ENCODE results near the gene GTF3C1.
"Not testable (repeated sequence)": the region's sequence is repeated elsewhere in the genome, so short reads cannot be mapped to it uniquely, and the experiment has no call there.

The GTF3C1 gene

GRCh38 chr16:27463741-27464591, 85.7 kb downstream of the GTF3C1 start:
- peak; percentile 71 for DNase-seq (ENCODE audit: low spot score)

GRCh38 chr16:27462846-27463682, 86.6 kb downstream of the GTF3C1 start:
- DNase-seq (ENCODE audit: low spot score) = no peak

GRCh38 chr16:27462200-27462845, 87.4 kb downstream of the GTF3C1 start:
- no peak for DNase-seq (ENCODE audit: low spot score)

GRCh38 chr16:27461483-27462171, 88.1 kb downstream of the GTF3C1 start:
- no peak for DNase-seq (ENCODE audit: low spot score)

DNA sequence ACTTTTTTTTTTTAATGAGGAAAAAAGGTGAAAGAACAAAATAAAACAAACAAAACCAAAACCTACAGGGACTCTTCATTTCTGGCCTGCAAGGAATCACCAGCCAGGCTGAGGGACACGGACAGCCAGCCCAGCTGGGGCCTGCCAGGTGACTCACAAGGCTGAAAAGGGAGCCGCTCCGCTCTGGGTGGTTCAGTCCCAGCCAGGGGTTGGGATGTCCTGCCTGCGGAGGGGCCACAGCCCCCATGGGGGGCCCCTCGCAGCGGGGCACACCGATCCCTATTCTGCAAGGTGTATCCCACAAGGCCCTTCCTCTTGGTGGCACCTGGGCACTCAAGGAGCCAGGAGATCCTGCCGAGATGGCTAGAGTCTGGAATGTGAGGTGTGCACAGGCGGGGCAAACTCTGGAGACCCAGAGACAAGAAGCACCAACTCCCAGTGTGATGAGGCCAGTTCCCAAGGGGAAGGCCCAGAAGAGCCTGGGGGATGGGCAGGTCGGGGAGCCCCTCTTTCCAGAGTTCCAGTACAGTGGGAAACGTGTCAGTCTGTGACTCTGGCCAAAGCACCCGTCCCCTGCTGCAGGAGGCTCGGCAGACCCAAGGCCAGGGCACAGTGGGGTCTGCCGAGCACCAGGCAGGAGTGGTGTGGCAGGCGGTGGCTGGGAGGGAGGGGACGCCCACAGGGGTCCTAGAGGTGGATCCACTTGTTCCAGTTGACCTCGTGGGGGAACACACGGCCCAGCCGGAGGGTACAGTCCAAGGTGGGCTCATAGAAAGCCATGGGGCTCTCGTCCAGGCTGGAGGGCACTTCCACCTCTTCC, 88.8 kb downstream of the GTF3C1 start:
- DNase-seq (ENCODE audit: low spot score) = no peak

DNA sequence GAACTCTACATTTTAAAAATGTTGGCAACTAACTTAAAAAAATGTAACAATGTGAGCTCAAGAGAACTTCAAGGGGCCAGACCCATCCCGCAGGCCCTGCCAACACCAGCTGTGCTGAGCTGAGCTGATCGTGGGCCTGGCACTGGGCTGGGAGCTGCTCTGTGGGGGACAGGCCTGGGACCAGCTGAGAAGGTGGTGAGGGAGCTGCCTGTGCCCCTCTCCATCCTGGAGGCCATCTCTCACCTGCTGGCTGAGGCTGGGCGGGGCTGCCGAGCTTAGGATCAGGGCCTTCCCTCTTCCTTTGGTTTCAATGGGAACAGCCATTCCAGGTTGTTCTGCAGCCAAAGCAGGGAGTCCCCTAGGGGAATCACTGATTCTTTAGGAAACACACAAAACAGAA, 89.5 kb downstream of the GTF3C1 start:
- DNase-seq (ENCODE audit: low spot score) = no peak

GRCh38 chr16:27458987-27459688, 90.6 kb downstream of the GTF3C1 start:
- no peak for DNase-seq (ENCODE audit: low spot score)

DNA sequence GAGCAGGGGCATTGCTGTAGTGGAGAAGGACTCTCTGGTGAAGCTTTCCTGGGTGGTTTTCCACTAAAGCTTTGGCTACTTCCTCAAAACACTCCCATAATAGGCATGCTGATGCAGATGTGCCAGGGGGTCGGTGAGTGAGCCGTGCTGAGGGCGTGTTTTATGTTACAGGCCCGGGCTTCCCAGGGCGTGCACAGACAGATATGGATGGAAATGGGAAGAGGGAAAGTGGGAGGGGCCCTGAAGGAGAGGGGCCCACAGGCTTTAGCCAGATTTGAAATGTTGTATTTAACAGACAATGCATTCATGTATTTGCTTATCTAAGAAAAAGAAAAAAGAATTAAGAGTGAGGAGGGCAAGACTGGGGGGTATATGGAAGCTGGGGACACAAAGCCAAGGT, 91.5 kb downstream of the GTF3C1 start:
- DNase-seq (ENCODE audit: low spot score) = no peak

DNA sequence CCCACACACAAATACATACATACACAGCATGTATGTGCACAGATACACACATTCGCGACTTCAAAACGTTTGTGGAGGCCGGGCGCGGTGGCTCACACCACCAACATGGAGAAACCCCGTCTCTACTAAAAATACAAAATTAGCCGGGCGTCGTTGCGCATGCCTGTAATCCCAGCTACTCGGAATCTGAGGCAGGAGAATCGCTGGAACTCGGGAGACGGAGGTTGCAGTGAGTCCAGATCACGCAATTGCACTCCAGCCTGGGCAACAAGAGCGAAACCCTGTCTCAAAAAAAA, 92.2 kb downstream of the GTF3C1 start:
- not testable (repeated sequence) for DNase-seq (ENCODE audit: low spot score)

DNA sequence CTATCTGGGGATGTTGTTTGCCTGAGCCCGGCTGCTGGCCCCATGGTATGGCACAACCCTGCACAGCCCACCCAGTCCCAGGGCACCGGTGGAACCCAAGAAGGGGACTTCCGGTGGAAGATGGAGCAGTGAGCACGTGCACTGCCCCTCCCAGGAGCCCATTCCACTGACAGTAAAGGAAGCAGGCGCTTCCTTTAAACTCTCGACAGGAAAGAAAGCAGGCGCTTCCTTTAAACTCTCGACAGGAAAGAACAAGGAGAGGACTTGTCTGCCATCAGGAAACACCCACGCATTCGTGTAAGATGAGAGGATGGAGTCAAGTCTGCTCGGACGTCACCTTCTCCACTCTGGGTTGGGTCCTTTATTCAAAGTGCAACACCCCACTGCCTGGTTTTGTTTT, 94.0 kb downstream of the GTF3C1 start:
- peak; percentile 10 for DNase-seq (ENCODE audit: low spot score)

DNA sequence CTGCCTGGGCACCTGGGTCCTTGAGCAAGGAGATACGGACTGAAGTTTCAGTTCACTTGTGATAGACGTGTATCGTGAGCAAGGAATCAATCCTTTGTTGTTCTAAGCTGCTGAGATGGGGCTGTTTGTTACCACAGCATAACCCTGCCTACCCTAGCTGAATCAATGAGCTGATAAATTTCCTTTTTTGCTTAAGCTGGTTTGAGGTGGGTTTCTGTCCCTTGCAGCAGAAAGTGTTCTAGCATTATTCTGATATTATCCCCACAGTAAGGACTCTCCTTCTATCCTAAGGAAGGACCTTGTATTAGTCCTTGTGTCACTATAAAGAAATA, 96.3 kb downstream of the GTF3C1 start:
- DNase-seq (ENCODE audit: low spot score) = no peak

- DNase-seq (ENCODE audit: low spot score) = no peak
These were observed 96.9 kb downstream of the GTF3C1 start for GRCh38 chr16:27452569-27453493.

GRCh38 chr16:27450196-27450549, 99.5 kb downstream of the GTF3C1 start:
- no peak for DNase-seq (ENCODE audit: low spot score)

DNA sequence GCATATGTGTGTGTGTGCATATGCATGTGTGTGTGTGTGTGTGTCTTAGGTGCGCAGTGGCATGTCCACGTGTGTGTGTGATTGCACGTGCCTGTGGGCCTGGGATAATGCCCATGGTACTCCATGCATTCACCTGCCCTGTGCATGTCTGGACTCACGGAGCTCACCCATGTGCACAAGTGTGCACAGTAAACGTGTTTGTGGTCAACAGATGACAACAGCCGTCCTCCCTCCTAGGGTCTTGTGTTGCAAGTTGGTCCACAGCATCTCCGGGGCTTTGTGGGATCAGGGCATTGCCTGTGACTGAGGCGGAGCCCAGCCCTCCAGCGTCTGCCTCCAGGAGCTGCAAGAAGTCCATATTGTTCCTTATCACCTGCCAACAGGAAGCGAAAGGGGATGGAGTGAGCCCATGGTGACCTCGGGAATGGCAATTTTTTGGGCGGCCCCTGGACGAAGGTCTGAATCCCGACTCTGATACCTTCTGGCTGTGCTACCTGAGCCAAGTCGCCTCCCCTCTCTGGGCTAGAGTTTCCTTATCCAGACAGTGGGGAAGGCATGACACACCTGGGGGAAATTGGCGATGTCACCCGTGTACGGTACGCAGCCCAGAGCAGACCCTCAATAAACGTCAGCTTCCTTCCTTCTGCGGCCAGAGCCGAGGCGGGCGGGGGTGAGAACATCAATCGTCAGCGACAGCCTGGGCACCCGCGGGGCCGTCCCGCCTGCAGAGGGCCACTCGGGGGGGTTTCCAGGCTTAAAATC, 100.1 kb downstream of the GTF3C1 start:
- DNase-seq (ENCODE audit: low spot score) = peak; percentile 76

- DNase-seq (ENCODE audit: low spot score) = no peak
These were observed 100.9 kb downstream of the GTF3C1 start for GRCh38 chr16:27448532-27449433.

DNA sequence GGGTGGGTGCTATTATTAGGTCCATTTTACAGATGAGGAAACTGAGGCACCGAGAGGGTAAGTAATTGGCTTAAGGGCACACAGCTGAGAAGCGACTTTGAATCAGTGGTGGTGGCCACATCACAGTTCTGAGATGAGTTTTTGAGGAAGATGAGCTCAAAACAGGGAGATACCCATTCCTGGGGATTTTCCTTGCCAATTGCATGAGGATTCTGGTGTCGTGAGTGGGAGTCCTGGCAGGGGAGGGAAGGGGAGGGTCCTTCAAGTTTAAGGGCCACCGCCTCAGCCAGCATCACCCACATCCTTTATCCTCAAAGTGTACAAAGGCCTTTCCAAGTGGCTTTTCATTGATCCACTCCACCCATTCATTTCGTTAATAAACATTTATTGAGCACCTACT, 102.4 kb downstream of the GTF3C1 start:
- DNase-seq (ENCODE audit: low spot score) = no peak

DNA sequence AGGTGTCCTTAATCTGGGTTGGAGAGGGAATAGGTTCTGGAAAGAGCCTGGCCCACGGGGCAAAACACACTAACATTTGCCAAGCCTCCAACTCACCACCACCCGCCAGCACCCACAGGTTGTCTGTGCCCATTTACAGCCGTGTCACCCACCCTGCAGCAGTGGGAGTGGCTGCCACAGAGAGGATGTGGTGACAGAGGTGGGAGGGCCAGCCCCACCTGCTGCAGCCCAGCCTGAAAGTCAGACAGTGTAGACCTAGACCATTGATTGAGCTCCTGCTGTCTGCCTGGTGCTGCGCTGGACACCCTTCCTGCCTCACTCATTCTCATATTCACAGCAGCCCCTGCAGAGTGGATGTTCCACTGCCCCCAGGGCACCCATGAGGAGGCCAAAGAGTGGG, 103.0 kb downstream of the GTF3C1 start:
- DNase-seq (ENCODE audit: low spot score) = peak; percentile 86
